K562 (cell line): Measurements from ENCODE around the gene C6orf62. TPM values are rescaled to one million over a fixed set of nuclear protein-coding genes. Genes with fewer than 3 reads are reported as not detected.

Source experiments
- DPF2 ChIP-seq: fragments of 450-650 bp; IDR thresholded peaks from 2 replicates; pipeline ENCODE4 v1.6.1; 2016
- JUNB ChIP-seq: fragments of 450-650 bp; formaldehyde crosslinking; conservative IDR thresholded peaks from 2 replicates; pipeline ENCODE4 v1.4.0; 2020; ENCODE audit warnings: mild to moderate bottlenecking
- KHSRP ChIP-seq: fragments of 450-650 bp; IDR thresholded peaks from 2 replicates; pipeline ENCODE4 v1.6.1; 2017
- MGA ChIP-seq: fragments of 450-650 bp; IDR thresholded peaks from 2 replicates; pipeline ENCODE4 v1.6.1; 2016; ENCODE audit warnings: mild to moderate bottlenecking, moderate library complexity
- REST ChIP-seq, 2 experiments: fragments of 450-650 bp; formaldehyde crosslinking in 1 of 2; IDR thresholded peaks; 2 replicates each; pipeline versions ENCODE4 v1.4.0 to v1.6.1; 2014 to 2020; ENCODE audit warnings: mild to moderate bottlenecking in 2 of 2, borderline replicate concordance in 1 of 2, low read depth in 1 of 2
- SAFB2 ChIP-seq: fragments of 200-400 bp; formaldehyde crosslinking; IDR thresholded peaks from 2 replicates; pipeline ENCODE4 v1.6.1; 2018; ENCODE audit warnings: borderline replicate concordance, low read length, low read depth, moderate library complexity; ENCODE audit not compliant: severe bottlenecking
- ZNF197 ChIP-seq: fragments of 200-800 bp; sonication (Bioruptor generic); IDR thresholded peaks from 2 replicates; pipeline ENCODE4 v1.6.1; 2016; ENCODE audit warnings: low read depth, missing genetic modification characterization, missing compliant biosample characterization
- polyA plus RNA-seq, 8 experiments: library from polyadenylated mRNA; depleted of rRNA in 4 of 8; stranded (reverse) in 5 of 8; unstranded in 3 of 8; fragments of >200 nt; fragmentation: Nextera tagmentation in 2 of 8; fragmentation: Illumina TruSeq in 1 of 8; extraction: Ambion mirVana in 2 of 8; extraction: Trizol in 1 of 8; gene quantifications; 2 replicates each; pipeline versions ENCODE4 v1.2.1 to v1.2.3, GENCODE V29; 2011 to 2014; ENCODE audit warnings: inconsistent platforms in 1 of 8, missing spikeins in 1 of 8
- total RNA-seq, 7 experiments: library from RNA; depleted of rRNA in 6 of 7; stranded (reverse); fragments of >200 nt in 6 of 7; fragmentation: Illumina TruSeq in 2 of 7; extraction: Trizol in 2 of 7; gene quantifications; 2 replicates each; pipeline versions ENCODE4 v1.2.1 to v1.2.3, GENCODE V29; 2011 to 2021; ENCODE audit warnings: low replicate concordance in 1 of 7

C6orf62 gene
- total and polyA plus RNA-seq, 9 of the 15 experiments (the other 6 are each of a cell fraction or from before 2014, with no cell fraction given) = 48.5 to 579 (median 111) TPM

GRCh38 chr6:24721461-24722215 lies 2.7 kb upstream of the C6orf62 start (continued):
- TF ChIP-seq MGA = peak; percentile 100
- peak; percentile 12; the same call in 1 of the 2 replicates for TF ChIP-seq DPF2
- no peak for TF ChIP-seq JUNB (CRISPR knock-in tag)
- no peak for TF ChIP-seq SAFB2
- TF ChIP-seq REST (IDR thresholded peaks at IDR 0.05; ENCODE audit: borderline replicate concordance) = no peak
- TF ChIP-seq REST (CRISPR knock-in tag; IDR thresholded peaks at IDR 0.05; ENCODE audit: low read depth) = no peak
- TF ChIP-seq KHSRP = no peak
- 0 out of 2 replicates have a peak, but pooled peaks have one; percentile 58 for TF ChIP-seq ZNF197 (CRISPR knock-in tag)
